Esophagus muscularis mucosa (tissue), 3 donors: ENCODE data around the gene LRRC8C.

Source experiments
- POLR2A ChIP-seq: fragments of 450-650 bp; IDR thresholded peaks from one replicate; pipeline ENCODE4 v1.6.1; 2017; ENCODE audit warnings: antibody characterized with exemption, moderate library complexity, mild to moderate bottlenecking, low read depth
- TF ChIP-seq, protein P1 (sequence below), 3 experiments: fragments of 200-600 bp in 2 of 3; fragments of 450-650 bp in 1 of 3; sonication (generic) in 2 of 3; IDR thresholded peaks; one replicate each; pipeline ENCODE4 v1.5.1; 2017 to 2019; ENCODE audit warnings: antibody characterized with exemption in 3 of 3, mild to moderate bottlenecking in 2 of 3, moderate library complexity in 1 of 3

DNA sequence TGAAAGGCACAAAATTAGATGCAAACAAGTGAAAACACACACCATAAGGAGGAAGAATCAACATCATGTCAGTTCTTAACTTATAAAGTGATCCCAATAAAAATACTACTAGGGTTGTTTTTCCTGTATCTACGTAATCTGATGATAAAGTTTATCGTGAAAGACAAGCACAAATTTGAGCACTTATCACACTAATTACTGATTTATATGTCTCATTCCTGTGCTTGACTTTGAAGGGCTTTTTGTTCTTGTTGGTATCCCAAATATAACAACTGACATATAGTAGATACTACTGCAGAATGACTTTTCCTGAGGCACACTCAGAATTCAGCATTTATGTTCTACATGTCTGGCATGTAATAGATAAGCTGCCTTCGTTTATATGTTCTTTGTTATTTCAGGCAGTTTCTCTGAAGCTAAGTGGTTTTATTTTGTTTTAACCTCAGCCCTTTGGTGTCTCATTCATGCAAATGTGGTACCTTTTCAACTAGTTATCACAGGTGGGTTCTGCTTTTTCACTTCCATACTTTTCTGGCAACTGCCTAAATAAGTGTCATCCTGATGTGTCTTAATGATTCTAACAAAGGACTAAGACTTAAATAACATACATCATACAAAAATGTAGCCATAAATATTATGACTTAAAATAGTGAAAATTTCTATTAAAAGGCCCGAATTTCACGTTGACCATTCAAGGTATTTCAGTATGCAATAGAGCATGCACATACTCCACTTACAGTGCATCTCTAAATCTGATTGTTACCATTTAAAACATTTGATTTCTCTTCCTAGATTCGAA is 73.2 kb downstream of the LRRC8C start:
- TF ChIP-seq, protein P1, sequence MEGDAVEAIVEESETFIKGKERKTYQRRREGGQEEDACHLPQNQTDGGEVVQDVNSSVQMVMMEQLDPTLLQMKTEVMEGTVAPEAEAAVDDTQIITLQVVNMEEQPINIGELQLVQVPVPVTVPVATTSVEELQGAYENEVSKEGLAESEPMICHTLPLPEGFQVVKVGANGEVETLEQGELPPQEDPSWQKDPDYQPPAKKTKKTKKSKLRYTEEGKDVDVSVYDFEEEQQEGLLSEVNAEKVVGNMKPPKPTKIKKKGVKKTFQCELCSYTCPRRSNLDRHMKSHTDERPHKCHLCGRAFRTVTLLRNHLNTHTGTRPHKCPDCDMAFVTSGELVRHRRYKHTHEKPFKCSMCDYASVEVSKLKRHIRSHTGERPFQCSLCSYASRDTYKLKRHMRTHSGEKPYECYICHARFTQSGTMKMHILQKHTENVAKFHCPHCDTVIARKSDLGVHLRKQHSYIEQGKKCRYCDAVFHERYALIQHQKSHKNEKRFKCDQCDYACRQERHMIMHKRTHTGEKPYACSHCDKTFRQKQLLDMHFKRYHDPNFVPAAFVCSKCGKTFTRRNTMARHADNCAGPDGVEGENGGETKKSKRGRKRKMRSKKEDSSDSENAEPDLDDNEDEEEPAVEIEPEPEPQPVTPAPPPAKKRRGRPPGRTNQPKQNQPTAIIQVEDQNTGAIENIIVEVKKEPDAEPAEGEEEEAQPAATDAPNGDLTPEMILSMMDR (IDR thresholded peaks at IDR 0.05): no peak
- TF ChIP-seq POLR2A: no peak
